Stomach (tissue), 9 donors: ENCODE measurements around the gene SLC18B1. TPM values are rescaled to one million over a fixed set of nuclear protein-coding genes. Genes with fewer than 3 reads are reported as not detected.

Source experiments
- DNase-seq, 2 donors: peaks; one replicate each; pipeline versions ENCODE4 v3.0.0 to v3.0.0-alpha.2; 2013 to 2019
- H3K27ac ChIP-seq, 5 donors: fragments of 200-600 bp in 4 of 5; sonication (generic) in 4 of 5; one replicate each; pipeline ENCODE4 v1.5.1; 2013 to 2019; ENCODE audit warnings: mild to moderate bottlenecking in 1 of 5, moderate library complexity in 1 of 5
- H3K27me3 ChIP-seq, 3 donors: fragments of 200-600 bp; sonication (generic); one replicate each; pipeline ENCODE4 v1.5.1; 2017 to 2019; ENCODE audit warnings: mixed run types in 1 of 3
- H3K36me3 ChIP-seq, 4 donors: fragments of 200-600 bp; sonication (generic); 1 replicate in 3 of 4; 2 replicates in 1 of 4; pipeline ENCODE4 v1.5.1; 2016 to 2019
- H3K4me1 ChIP-seq, 4 donors: fragments of 200-600 bp; sonication (generic); one replicate each; pipeline ENCODE4 v1.5.1; 2016 to 2019
- H3K4me3 ChIP-seq, 4 donors: fragments of 200-600 bp; sonication (generic) in 3 of 4; one replicate each; pipeline ENCODE4 v1.5.1; 2016 to 2019; ENCODE audit warnings: mild to moderate bottlenecking in 1 of 4
- H3K9me3 ChIP-seq, 4 donors: fragments of 200-600 bp; sonication (generic); one replicate each; pipeline ENCODE4 v1.5.1; 2016 to 2019
- EP300 ChIP-seq: sonication (generic); formaldehyde crosslinking; IDR thresholded peaks from one replicate; pipeline ENCODE4 v1.6.1; 2017; ENCODE audit warnings: antibody characterized with exemption
- POLR2A ChIP-seq, 4 donors: fragments of 450-650 bp; IDR thresholded peaks; one replicate each; pipeline ENCODE4 v1.6.1; 2016; ENCODE audit warnings: antibody characterized with exemption in 4 of 4, control low read depth in 2 of 4, mild to moderate bottlenecking in 1 of 4, moderate library complexity in 1 of 4
- POLR2AphosphoS5 ChIP-seq, 3 donors: sonication (generic); formaldehyde crosslinking; IDR thresholded peaks; one replicate each; pipeline ENCODE4 v1.6.1; 2016; ENCODE audit warnings: antibody characterized with exemption in 3 of 3
- WGBS, 5 donors: extraction: QIAGEN DNeasy Blood & Tissue Kit in 3 of 5; methylation state at CpG; one replicate each; pipeline versions ENCODE4 v1.1.5 to v1.1.7; 2013 to 2018; 5-methylcytosine and 5-hydroxymethylcytosine counted together
- intact Hi-C: fragments of 100-400 bp; cut with DNase I; formaldehyde crosslinking; loops from one replicate; pipeline ENCODE4 v1.15.1; 2023; ENCODE audit warnings: low total_unique reads
- polyA plus RNA-seq, 3 donors: library from polyadenylated mRNA; stranded (reverse); fragments of 200-250 nt; gene quantifications; one replicate each; pipeline ENCODE4 v1.2.3, GENCODE V29; 2013
- total RNA-seq, 5 donors: library from RNA; depleted of rRNA; stranded (reverse); fragments of >200 nt; gene quantifications; one replicate each; pipeline versions ENCODE4 v1.1.0 to v1.2.3, GENCODE V29; 2014 to 2016
- TF ChIP-seq, protein P1 (sequence below), 7 experiments: fragments of 450-650 bp in 4 of 7; fragments of 200-600 bp in 3 of 7; sonication (generic) in 3 of 7; IDR thresholded peaks; one replicate each; pipeline ENCODE4 v1.5.1; 2016 to 2019; ENCODE audit warnings: antibody characterized with exemption in 7 of 7, control low read depth in 2 of 7, mild to moderate bottlenecking in 1 of 7
- donor health status: healthy with polysubstance abuse.
- donor health status: Bipolar disorder and iron deficiency.
- donor health status: healthy.

The SLC18B1 gene
- total and polyA plus RNA-seq, 8 donors: 0.29 to 31.2 (median 10.7) TPM

DNA sequence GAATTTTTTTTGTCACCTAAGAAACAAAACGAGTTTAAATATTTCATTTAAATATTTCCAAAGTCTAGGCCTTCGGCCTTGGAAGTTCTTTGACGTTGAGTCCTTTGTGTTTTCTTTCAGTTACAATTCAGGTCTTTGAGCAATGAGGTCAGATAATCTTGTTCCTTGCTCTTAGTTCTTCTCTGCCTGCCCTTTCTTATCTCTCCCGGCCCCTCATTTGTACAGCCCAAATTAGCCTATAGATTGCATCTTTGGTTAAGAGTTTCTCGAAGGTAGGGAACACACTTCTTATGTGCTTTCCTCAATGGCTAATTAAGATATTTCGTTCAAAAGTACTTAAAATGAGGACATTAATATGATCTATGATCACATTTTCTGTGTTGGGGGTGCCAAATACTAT lies 34.5 kb upstream of the SLC18B1 start:
- no peaks in the 10 kb centered on the region for H3K4me1 ChIP-seq
- no peak overlapping the region for H3K4me3 ChIP-seq
- no peaks in the 10 kb centered on the region for H3K27me3 ChIP-seq
- WGBS, 5 donors: 66 to 79% (median 72%) methylated on average over 6 of the region's 6 CpGs
- H3K36me3 ChIP-seq: no peaks in the 10 kb centered on the region
- DNase-seq: no peak
- intact Hi-C loops: no loop called here
- H3K27ac ChIP-seq: no peak overlapping the region
- no peaks in the 10 kb centered on the region for H3K9me3 ChIP-seq
- TF ChIP-seq POLR2A (IDR thresholded peaks at IDR 0.05): no peak
- no peak for TF ChIP-seq EP300
- TF ChIP-seq POLR2AphosphoS5 (IDR thresholded peaks at IDR 0.05): no peak
- TF ChIP-seq, protein P1, sequence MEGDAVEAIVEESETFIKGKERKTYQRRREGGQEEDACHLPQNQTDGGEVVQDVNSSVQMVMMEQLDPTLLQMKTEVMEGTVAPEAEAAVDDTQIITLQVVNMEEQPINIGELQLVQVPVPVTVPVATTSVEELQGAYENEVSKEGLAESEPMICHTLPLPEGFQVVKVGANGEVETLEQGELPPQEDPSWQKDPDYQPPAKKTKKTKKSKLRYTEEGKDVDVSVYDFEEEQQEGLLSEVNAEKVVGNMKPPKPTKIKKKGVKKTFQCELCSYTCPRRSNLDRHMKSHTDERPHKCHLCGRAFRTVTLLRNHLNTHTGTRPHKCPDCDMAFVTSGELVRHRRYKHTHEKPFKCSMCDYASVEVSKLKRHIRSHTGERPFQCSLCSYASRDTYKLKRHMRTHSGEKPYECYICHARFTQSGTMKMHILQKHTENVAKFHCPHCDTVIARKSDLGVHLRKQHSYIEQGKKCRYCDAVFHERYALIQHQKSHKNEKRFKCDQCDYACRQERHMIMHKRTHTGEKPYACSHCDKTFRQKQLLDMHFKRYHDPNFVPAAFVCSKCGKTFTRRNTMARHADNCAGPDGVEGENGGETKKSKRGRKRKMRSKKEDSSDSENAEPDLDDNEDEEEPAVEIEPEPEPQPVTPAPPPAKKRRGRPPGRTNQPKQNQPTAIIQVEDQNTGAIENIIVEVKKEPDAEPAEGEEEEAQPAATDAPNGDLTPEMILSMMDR (IDR thresholded peaks at IDR 0.05): no peak

DNA sequence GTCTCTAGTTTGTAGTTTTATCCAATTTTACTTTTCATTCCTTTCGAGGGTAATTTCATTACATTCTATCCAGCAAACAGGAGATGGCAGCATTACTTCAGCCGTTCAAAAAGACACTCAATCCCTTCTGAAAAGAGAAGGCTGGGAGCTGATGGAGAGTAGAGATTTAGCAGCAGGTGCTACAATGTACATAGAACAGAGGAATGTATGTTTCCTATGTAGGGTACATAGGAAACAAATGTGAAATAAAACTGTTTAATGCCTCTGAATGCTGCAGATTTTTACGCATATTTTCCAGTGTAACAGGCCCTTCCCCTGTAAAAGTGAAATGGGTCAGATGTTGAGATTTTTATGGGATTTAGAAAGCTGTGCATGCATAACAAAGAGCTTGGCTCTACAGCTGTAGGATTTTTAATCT lies 31.9 kb upstream of the SLC18B1 start:
- WGBS, 5 donors: 37 to 44% (median 40%) methylated on average over 3 of the region's 3 CpGs
- Histone ChIP-seq H3K36me3 (no peaks in the 10 kb centered on the region), H3K9me3 (no peaks in the 10 kb centered on the region), H3K4me1 (no peaks in the 10 kb centered on the region), H3K27ac (no peak overlapping the region), H3K27me3 (no peaks in the 10 kb centered on the region), H3K4me3 (no peak overlapping the region)
- TF ChIP-seq, protein P1 (IDR thresholded peaks at IDR 0.05): peak in 2 of 7 experiments; percentile 20 to 23
- no peak for TF ChIP-seq POLR2A (IDR thresholded peaks at IDR 0.05)
- intact Hi-C loops: no loop called here
- peak in 1 of 2 donors; percentile 71 for DNase-seq

DNA sequence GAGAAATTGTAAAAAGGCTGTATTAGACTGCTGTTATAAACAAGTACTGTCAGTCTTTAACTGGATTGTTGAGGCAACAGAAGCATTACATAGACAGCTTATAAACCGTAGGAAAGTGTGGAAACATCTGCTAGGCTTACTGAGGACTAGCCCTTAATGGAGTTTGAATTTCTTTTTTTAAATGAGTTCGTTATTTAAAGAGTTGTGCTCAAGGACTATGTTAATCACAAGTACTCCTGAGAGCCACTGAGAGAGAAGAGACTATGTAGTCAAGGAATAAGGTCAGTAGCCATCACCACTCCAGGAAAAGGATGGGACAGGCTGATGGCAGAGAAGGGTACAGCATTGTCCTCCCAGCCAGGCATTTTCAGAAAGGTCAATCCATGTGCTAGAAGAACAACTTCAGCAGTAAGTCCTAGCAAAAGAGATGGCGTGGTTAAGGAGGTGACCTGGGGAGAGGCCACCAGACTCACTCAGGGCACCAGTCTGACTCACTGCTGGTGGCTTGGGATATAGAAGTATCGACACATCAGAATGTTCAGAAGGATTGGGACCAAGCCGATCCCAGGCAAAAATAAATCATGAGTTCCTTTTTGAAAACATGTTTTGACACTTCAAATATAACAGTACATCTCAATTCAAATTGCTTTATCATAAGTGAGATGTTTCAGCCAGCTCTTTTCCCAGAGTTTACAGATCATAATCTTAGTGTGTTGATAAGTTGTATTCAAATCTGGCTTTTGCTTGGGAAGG lies 22.4 kb upstream of the SLC18B1 start:
- no peak overlapping the region for H3K4me3 ChIP-seq
- WGBS, 5 donors: 27 to 52% (median 39%) methylated on average over 5 of the region's 5 CpGs
- H3K36me3 ChIP-seq: peaks cover 17 to 49% (median 44%) of the 10 kb centered on the region in 4 donors
- no peaks in the 10 kb centered on the region for H3K27me3 ChIP-seq
- peaks cover 9 to 52% (median 44%) of the 10 kb centered on the region in 4 donors for H3K4me1 ChIP-seq
- no peak for TF ChIP-seq POLR2AphosphoS5 (IDR thresholded peaks at IDR 0.05)
- TF ChIP-seq EP300: no peak
- TF ChIP-seq POLR2A (IDR thresholded peaks at IDR 0.05): no peak
- no peak for DNase-seq
- peak overlapping the region in 2 of 5 donors; percentile 13 to 42 for H3K27ac ChIP-seq
- no peaks in the 10 kb centered on the region for H3K9me3 ChIP-seq
- intact Hi-C loops: no loop called here

DNA sequence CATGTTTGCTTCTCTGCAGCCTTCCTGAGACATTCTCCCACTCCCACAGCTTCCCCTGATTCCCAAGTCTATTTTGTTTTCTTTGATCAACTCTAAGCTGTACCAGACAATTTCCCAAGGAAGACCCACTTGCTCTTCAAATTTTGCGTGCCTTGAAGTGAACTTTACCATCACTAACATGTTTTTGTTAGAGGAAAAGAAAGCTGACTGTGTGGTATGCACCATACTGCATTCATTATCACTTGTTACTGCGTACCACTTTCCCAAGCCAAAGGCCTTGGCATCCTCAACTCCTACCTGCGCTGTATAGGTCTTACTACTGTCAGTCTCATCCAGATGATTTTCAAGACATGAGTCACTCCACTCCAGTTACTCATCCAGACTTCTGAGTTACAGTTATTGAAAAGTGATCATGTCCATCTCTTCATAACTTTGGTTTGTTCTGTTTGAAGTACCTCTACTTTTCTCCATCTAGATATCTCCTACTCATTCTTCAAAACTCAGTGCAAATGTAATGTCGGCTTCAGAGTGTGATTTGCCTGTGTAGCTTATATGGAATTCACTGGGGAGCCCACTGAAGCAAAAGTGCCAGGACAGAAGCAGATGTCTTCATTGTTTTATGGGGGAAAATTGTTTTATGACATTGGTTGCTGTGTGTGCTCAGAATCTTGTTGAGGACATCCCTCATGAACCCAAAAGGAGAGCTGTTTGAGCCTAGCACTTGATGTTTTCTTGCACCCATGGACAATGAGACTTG lies 21.1 kb upstream of the SLC18B1 start:
- 77 to 94% (median 89%) methylated on average over 4 of the region's 4 CpGs for WGBS, 5 donors
- H3K9me3 ChIP-seq: no peaks in the 10 kb centered on the region
- H3K4me3 ChIP-seq: no peak overlapping the region
- no peaks in the 10 kb centered on the region for H3K27me3 ChIP-seq
- TF ChIP-seq POLR2AphosphoS5 (IDR thresholded peaks at IDR 0.05): no peak
- no peak for TF ChIP-seq EP300
- TF ChIP-seq POLR2A (IDR thresholded peaks at IDR 0.05): no peak
- TF ChIP-seq, protein P1 (IDR thresholded peaks at IDR 0.05): no peak
- peaks cover 16 to 62% (median 53%) of the 10 kb centered on the region in 4 donors for H3K4me1 ChIP-seq
- peak overlapping the region in 1 of 5 donors; percentile 52 for H3K27ac ChIP-seq
- intact Hi-C loops: no loop called here
- no peak for DNase-seq
- peaks cover 22 to 51% (median 48%) of the 10 kb centered on the region in 4 donors for H3K36me3 ChIP-seq
